HepG2 (cell line): ENCODE measurements around the gene MFSD11. TPM values are rescaled to one million over a fixed set of nuclear protein-coding genes. Genes with fewer than 3 reads are reported as not detected.

ENCODE experiments used
- ELF3 ChIP-seq: IDR thresholded peaks from 2 replicates; pipeline ENCODE4 v1.6.1; 2016; ENCODE audit warnings: missing genetic modification reagents, missing compliant biosample characterization
- GPN1 ChIP-seq: sonication (generic); formaldehyde crosslinking; IDR thresholded peaks from 2 replicates; pipeline ENCODE4 v1.5.1; 2020; ENCODE audit warnings: missing genetic modification reagents, borderline replicate concordance
- KDM6A ChIP-seq: IDR thresholded peaks from 2 replicates; pipeline ENCODE4 v1.6.1; 2016; ENCODE audit warnings: low read depth
- MEIS1 ChIP-seq: sonication (generic); formaldehyde crosslinking; IDR thresholded peaks from 2 replicates; pipeline ENCODE4 v1.9.0; 2021; ENCODE audit warnings: mild to moderate bottlenecking, missing genetic modification reagents, moderate library complexity, borderline replicate concordance
- NR2F2 ChIP-seq: IDR thresholded peaks from 2 replicates; pipeline ENCODE4 v1.6.1; 2012; ENCODE audit warnings: low read depth, inconsistent platforms, borderline replicate concordance
- RBFOX2 ChIP-seq: fragments of 200-400 bp; formaldehyde crosslinking; IDR thresholded peaks from 2 replicates; pipeline ENCODE4 v1.6.1; 2017; ENCODE audit warnings: low read depth, mild to moderate bottlenecking, low read length
- SMAD1 ChIP-seq: sonication (generic); formaldehyde crosslinking; IDR thresholded peaks from 2 replicates; pipeline ENCODE4 v1.4.0; 2020; ENCODE audit warnings: missing genetic modification reagents, low read depth, mild to moderate bottlenecking, borderline replicate concordance
- SP5 ChIP-seq: IDR thresholded peaks from 2 replicates; pipeline ENCODE4 v1.6.1; 2016; ENCODE audit warnings: low read depth, borderline replicate concordance
- TP53 ChIP-seq: sonication (generic); formaldehyde crosslinking; conservative IDR thresholded peaks from 2 replicates; pipeline ENCODE4 v1.4.0; 2020; ENCODE audit warnings: missing genetic modification reagents
- ZEB1 ChIP-seq: IDR thresholded peaks from 2 replicates; pipeline ENCODE4 v1.6.1; 2012; ENCODE audit warnings: mild to moderate bottlenecking, low read depth, inconsistent platforms; ENCODE audit not compliant: insufficient replicate concordance
- ZNF207 ChIP-seq: fragments of 450-650 bp; IDR thresholded peaks from 2 replicates; pipeline ENCODE4 v1.6.1; 2016; ENCODE audit warnings: antibody characterized with exemption, borderline replicate concordance
- ZNF367 ChIP-seq: sonication (generic); formaldehyde crosslinking; IDR thresholded peaks from 2 replicates; pipeline ENCODE4 v1.4.0; 2020; ENCODE audit warnings: missing genetic modification reagents, borderline replicate concordance
- ZNF547 ChIP-seq: sonication (generic); formaldehyde crosslinking; IDR thresholded peaks from 2 replicates; pipeline ENCODE4 v1.5.1; 2020; ENCODE audit warnings: mild to moderate bottlenecking, missing genetic modification reagents
- ZNF550 ChIP-seq: sonication (generic); formaldehyde crosslinking; IDR thresholded peaks from 2 replicates; pipeline ENCODE4 v1.4.0; 2020; ENCODE audit warnings: mild to moderate bottlenecking, missing genetic modification reagents, borderline replicate concordance
- ZNF557 ChIP-seq: sonication (generic); formaldehyde crosslinking; IDR thresholded peaks from 2 replicates; pipeline ENCODE4 v1.4.0; 2020; ENCODE audit warnings: missing genetic modification reagents
- ZNF629 ChIP-seq: sonication (generic); formaldehyde crosslinking; conservative IDR thresholded peaks from 2 replicates; pipeline ENCODE4 v1.5.0; 2020; ENCODE audit warnings: missing genetic modification reagents
- polyA plus RNA-seq, 8 experiments: library from polyadenylated mRNA; depleted of rRNA in 3 of 8; stranded (reverse) in 7 of 8; unstranded in 1 of 8; fragments of >200 nt; fragmentation: Illumina TruSeq in 4 of 8; extraction: Trizol in 4 of 8; gene quantifications; 2 replicates each; pipeline versions ENCODE4 v1.2.1 to v1.2.3, GENCODE V29; 2011 to 2016; ENCODE audit warnings: low read depth in 4 of 8, missing spikeins in 1 of 8, mixed read lengths in 1 of 8; ENCODE audit not compliant: insufficient read depth in 1 of 8
- total RNA-seq, 5 experiments: library from RNA; depleted of rRNA; stranded (reverse); fragments of >200 nt; fragmentation: Illumina TruSeq; extraction: Trizol; gene quantifications; 2 replicates each; pipeline ENCODE4 v1.2.3, GENCODE V29; 2016; ENCODE audit warnings: low read depth in 1 of 5
- TF ChIP-seq, protein P1 (sequence below): sonication (generic); formaldehyde crosslinking; IDR thresholded peaks from 2 replicates; pipeline ENCODE4 v1.4.0; 2020; ENCODE audit warnings: mild to moderate bottlenecking, missing genetic modification reagents
- TF ChIP-seq, protein P2 (sequence below): sonication (generic); formaldehyde crosslinking; IDR thresholded peaks from 2 replicates; pipeline ENCODE4 v1.5.1; 2020; ENCODE audit warnings: mild to moderate bottlenecking, missing genetic modification reagents, borderline replicate concordance
- TF ChIP-seq, protein P3 (sequence below), 2 experiments: sonication (generic) in 1 of 2; formaldehyde crosslinking in 1 of 2; IDR thresholded peaks; 2 replicates each; pipeline versions ENCODE4 v1.6.1 to v1.9.0; 2014 to 2022; ENCODE audit warnings: antibody characterized with exemption in 1 of 2, borderline replicate concordance in 1 of 2, inconsistent platforms in 1 of 2, low read depth in 1 of 2, missing genetic modification reagents in 1 of 2

Gene MFSD11
- total and polyA plus RNA-seq, 2 of the 13 experiments (the other 11 are each of a cell fraction or from before 2014, with no cell fraction given) = 26.1 to 36.3 TPM

DNA sequence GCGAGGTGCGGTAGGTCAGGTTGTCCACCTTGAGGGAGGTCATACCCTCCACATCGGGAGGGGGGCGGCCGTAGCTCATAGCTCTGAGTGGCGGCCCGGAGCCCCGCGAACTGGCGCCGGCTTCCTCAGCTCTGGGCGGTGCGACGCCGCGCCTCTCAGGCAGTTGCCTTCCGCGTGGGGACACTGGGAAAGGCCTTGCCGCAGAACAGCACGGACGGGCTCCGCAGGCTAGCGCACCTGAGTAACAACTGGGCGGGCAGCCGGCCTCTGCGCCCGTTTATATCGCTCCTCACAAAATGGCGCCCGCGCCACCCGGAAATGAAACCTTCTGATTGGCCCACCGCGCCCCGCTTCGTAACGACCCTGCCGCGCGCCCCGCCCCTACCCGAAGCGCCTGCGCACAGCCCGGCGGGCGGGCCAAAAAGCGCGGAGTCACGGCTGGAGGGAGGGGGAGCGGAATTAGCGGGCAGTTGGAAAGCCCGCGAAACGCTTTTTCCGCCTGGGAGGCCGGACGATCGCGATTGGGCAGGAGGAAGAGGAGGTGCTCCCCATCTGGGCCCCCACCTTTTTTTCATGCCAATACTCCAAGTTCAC, 740 bp upstream of the MFSD11 start, which contains the start of gene SRSF2 (continued):
- TF ChIP-seq ELF3 (CRISPR knock-in tag) (peak; percentile 86), ZNF550 (CRISPR knock-in tag) (peak; percentile 99), SMAD1 (CRISPR knock-in tag) (no peak; the same call in 1 of the 2 replicates), SP5 (CRISPR knock-in tag) (peak; percentile 74), ZNF547 (peak; percentile 67; the same call in 1 of the 2 replicates), KDM6A (CRISPR knock-in tag) (peak; percentile 11; the same call in 1 of the 2 replicates), ZNF207 (no peak), ZEB1 (no peak), ZNF557 (CRISPR knock-in tag) (peak; percentile 85), GPN1 (CRISPR knock-in tag) (peak; percentile 20; the same call in 1 of the 2 replicates), TP53 (peak; percentile 90; the same call in 1 of the 2 replicates), MEIS1 (no peak; the same call in 1 of the 2 replicates), ZNF629 (CRISPR knock-in tag) (peak; percentile 58; the same call in 1 of the 2 replicates), ZNF367 (peak; percentile 95), RBFOX2 (peak; percentile 100), NR2F2 (no peak)
- TF ChIP-seq, protein P1, sequence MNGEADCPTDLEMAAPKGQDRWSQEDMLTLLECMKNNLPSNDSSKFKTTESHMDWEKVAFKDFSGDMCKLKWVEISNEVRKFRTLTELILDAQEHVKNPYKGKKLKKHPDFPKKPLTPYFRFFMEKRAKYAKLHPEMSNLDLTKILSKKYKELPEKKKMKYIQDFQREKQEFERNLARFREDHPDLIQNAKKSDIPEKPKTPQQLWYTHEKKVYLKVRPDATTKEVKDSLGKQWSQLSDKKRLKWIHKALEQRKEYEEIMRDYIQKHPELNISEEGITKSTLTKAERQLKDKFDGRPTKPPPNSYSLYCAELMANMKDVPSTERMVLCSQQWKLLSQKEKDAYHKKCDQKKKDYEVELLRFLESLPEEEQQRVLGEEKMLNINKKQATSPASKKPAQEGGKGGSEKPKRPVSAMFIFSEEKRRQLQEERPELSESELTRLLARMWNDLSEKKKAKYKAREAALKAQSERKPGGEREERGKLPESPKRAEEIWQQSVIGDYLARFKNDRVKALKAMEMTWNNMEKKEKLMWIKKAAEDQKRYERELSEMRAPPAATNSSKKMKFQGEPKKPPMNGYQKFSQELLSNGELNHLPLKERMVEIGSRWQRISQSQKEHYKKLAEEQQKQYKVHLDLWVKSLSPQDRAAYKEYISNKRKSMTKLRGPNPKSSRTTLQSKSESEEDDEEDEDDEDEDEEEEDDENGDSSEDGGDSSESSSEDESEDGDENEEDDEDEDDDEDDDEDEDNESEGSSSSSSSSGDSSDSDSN (CRISPR knock-in tag) = peak; percentile 89
- TF ChIP-seq, protein P2, sequence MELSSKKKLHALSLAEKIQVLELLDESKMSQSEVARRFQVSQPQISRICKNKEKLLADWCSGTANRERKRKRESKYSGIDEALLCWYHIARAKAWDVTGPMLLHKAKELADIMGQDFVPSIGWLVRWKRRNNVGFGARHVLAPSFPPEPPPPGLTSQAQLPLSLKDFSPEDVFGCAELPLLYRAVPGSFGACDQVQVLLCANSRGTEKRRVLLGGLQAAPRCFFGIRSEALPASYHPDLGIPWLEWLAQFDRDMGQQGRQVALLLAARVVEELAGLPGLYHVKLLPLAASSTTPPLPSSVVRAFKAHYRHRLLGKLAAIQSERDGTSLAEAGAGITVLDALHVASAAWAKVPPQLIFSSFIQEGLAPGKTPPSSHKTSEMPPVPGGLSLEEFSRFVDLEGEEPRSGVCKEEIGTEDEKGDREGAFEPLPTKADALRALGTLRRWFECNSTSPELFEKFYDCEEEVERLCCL (CRISPR knock-in tag) = peak; percentile 96
- TF ChIP-seq, protein P3, sequence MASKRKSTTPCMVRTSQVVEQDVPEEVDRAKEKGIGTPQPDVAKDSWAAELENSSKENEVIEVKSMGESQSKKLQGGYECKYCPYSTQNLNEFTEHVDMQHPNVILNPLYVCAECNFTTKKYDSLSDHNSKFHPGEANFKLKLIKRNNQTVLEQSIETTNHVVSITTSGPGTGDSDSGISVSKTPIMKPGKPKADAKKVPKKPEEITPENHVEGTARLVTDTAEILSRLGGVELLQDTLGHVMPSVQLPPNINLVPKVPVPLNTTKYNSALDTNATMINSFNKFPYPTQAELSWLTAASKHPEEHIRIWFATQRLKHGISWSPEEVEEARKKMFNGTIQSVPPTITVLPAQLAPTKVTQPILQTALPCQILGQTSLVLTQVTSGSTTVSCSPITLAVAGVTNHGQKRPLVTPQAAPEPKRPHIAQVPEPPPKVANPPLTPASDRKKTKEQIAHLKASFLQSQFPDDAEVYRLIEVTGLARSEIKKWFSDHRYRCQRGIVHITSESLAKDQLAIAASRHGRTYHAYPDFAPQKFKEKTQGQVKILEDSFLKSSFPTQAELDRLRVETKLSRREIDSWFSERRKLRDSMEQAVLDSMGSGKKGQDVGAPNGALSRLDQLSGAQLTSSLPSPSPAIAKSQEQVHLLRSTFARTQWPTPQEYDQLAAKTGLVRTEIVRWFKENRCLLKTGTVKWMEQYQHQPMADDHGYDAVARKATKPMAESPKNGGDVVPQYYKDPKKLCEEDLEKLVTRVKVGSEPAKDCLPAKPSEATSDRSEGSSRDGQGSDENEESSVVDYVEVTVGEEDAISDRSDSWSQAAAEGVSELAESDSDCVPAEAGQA (IDR thresholded peaks at IDR 0.05; ENCODE audit: low read depth) = peak; percentile 84
- TF ChIP-seq, protein P3 (CRISPR knock-in tag; IDR thresholded peaks at IDR 0.05; ENCODE audit: borderline replicate concordance) = peak; percentile 87; the same call in 1 of the 2 replicates
